Left renal pelvis (tissue), 4 donors: Measurements from ENCODE around the gene NBPF12. TPM values are rescaled to one million over a fixed set of nuclear protein-coding genes. Genes with fewer than 3 reads are reported as not detected.
"Not testable (repeated sequence)": the region's sequence is repeated elsewhere in the genome, so short reads cannot be mapped to it uniquely, and the experiment has no call there.

Source experiments
- DNase-seq, 4 donors: peaks; one replicate each; pipeline ENCODE4 v3.0.0-alpha.2; 2013; ENCODE audit warnings: low read depth in 4 of 4, low spot score in 3 of 4
- polyA plus RNA-seq, 4 donors: library from polyadenylated mRNA; unstranded; fragments of 120-200 nt; gene quantifications; one replicate each; pipeline ENCODE4 v1.2.1, GENCODE V29; 2013; ENCODE audit not compliant: insufficient read length in 4 of 4

NBPF12 gene
- polyA plus RNA-seq, 4 donors: 20.0 to 24.8 (median 21.2) TPM

GRCh38 chr1:146970656-146971055 is 32.5 kb downstream of the NBPF12 start:
- not testable (repeated sequence) for DNase-seq

GRCh38 chr1:146972681-146973080 is 34.6 kb downstream of the NBPF12 start:
- DNase-seq: not testable (repeated sequence)

DNA sequence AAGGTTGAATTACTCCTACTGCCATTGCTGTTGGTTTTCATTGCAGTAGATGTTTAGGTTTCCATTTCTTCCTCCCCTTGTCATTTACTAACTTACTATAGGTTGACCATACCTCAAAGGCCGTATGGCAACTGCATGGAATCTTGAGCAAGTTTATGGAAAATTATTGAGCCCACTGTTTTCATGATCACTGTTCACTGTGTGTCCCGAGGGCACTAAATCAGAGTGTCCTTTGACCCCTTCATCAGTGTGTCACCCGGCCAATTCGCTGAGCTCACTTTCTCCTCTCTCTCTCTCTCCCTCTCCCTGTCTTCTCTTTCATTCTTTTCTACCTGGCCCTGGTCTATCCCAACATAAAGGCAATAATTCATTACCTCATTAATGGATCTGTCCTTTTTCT is 47.7 kb downstream of the NBPF12 start:
- not testable (repeated sequence) for DNase-seq

DNA sequence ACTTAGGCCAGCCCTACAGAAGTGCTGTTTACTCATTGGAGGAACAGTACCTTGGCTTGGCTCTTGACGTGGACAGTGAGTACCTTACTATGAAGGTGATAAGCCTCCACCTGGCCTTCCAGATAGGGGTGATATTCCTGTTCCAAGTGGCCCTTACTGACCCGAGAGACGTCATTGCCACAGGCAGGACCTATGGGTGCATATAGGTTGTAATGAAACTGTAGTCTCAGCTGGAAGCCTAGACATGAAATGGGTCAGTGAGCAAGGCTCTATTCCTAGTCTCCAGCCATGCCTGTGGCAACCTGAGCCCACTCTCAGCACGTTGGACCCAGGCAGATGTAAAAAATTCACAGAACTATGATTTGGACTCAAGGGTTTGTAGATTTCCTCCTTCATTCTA is 48.3 kb downstream of the NBPF12 start:
- DNase-seq: not testable (repeated sequence)

GRCh38 chr1:146987502-146987901 is 49.4 kb downstream of the NBPF12 start:
- not testable (repeated sequence) for DNase-seq

DNA sequence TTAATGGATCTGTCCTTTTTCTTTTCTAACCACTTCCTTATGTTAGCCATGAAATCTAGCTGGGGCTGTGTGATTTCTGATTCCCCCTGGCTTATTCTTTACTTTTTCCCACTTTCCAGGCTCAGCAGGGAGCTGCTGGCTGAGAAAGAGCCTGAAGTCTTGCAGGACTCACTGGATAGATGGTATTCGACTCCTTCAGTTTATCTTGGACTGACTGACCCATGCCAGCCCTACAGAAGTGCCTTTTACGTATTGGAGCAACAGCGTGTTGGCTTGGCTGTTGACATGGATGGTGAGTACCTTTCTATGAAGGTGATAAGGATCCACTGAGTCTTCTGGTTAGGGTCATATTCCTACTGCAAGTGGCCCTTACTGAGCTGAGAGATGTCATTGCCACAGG is 51.3 kb downstream of the NBPF12 start:
- not testable (repeated sequence) for DNase-seq

DNA sequence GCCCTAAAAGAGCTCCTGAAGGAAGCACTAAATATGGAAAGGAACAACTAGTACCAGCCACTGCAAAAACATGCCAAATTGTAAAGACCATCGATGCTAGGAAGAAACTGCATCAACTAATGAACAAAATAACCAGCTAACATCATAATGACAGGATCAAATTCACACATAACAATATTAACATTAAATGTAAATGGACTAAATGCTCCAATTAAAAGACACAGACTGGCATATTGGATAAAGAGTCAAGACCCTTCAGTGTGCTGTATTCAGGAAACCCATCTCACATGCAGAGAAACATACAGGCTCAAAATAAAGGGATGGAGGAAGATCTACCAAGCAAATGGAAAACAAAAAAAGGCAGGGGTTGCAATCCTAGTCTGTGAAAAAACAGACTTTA is 70.4 kb downstream of the NBPF12 start:
- not testable (repeated sequence) for DNase-seq

DNA sequence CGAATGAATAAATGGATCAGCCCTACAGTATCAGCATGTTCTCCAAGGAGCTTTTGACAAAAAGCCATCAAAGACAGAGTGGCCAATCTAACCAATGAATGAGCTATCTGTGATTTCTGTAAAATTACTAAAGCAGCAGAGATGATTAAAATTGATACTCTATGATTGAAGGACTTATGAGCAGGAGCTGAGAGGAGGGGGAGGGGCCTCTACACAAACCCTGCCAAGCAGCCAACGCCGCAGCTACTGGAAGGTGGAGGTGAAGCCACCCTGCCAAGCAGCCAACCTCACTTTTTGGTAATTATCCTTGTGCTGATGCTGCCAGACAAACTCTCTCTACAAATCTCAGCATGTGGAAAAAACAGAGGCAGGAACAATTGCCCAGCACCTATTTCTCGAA is 88.9 kb downstream of the NBPF12 start:
- not testable (repeated sequence) for DNase-seq

GRCh38 chr1:147030066-147030653 is 92.0 kb downstream of the NBPF12 start:
- not testable (repeated sequence) for DNase-seq

GRCh38 chr1:147039916-147040315 is 101.8 kb downstream of the NBPF12 start:
- no peak for DNase-seq

- not testable (repeated sequence) for DNase-seq
Measured at GRCh38 chr1:147042891-147043290, 104.8 kb downstream of the NBPF12 start.

GRCh38 chr1:147044511-147044910 is 106.4 kb downstream of the NBPF12 start:
- not testable (repeated sequence) for DNase-seq

Other genes with a start within 250 kb of the NBPF12 start
- 10 to 100 TPM; 21.1 to 26.1 (median 24.7) TPM for gene PRKAB2, start 234.1 kb downstream of the NBPF12 start, polyA plus RNA-seq